Lower leg skin (tissue), 4 donors: ENCODE results near the gene SELE. TPM values are rescaled to one million over a fixed set of nuclear protein-coding genes. Genes with fewer than 3 reads are reported as not detected.

Experiments used
- DNase-seq, 2 donors: peaks; one replicate each; pipeline ENCODE4 v3.0.0-alpha.2; 2019; ENCODE audit warnings: low spot score in 2 of 2
- H3K4me3 ChIP-seq: fragments of 200-600 bp; sonication (generic); 2 replicates; pipeline ENCODE4 v1.5.1; 2017; ENCODE audit warnings: mild to moderate bottlenecking, low read depth; ENCODE audit not compliant: poor library complexity, severe bottlenecking
- CTCF ChIP-seq, 3 donors: fragments of 450-650 bp; IDR thresholded peaks; one replicate each; pipeline ENCODE4 v1.5.1; 2016; ENCODE audit warnings: antibody characterized with exemption in 3 of 3, mild to moderate bottlenecking in 3 of 3, moderate library complexity in 2 of 3
- POLR2A ChIP-seq, 2 donors: fragments of 450-650 bp; IDR thresholded peaks; one replicate each; pipeline ENCODE4 v1.6.1; 2016 to 2017; ENCODE audit warnings: antibody characterized with exemption in 2 of 2, mild to moderate bottlenecking in 1 of 2, moderate library complexity in 1 of 2
- WGBS, 2 donors: methylation state at CpG; one replicate each; pipeline ENCODE4 v1.1.5; 2018; 5-methylcytosine and 5-hydroxymethylcytosine counted together
- intact Hi-C: fragments of 100-400 bp; cut with DNase I; formaldehyde crosslinking; loops from one replicate; pipeline ENCODE4 v1.15.0; 2023; ENCODE audit warnings: low total_unique reads
- total RNA-seq, 4 donors: library from RNA; depleted of rRNA; stranded (reverse); fragments of >200 nt; gene quantifications; one replicate each; pipeline ENCODE4 v1.1.0, GENCODE V29; 2016

SELE gene
- total RNA-seq, 4 donors from 2014 or later = 0.21 to 2.6 TPM; not detected in 2

- no peak for DNase-seq
- H3K4me3 ChIP-seq = no peak overlapping the region
- TF ChIP-seq POLR2A (IDR thresholded peaks at IDR 0.05) (no peak), CTCF (IDR thresholded peaks at IDR 0.05) (no peak)
- intact Hi-C loops = no loop called here
- WGBS, 2 donors = 69 to 79% methylated on average over 9 of the region's 9 CpGs
Observed at GRCh38 chr1:169707912-169708604, 25.8 kb downstream of the SELE start.

GRCh38 chr1:169704797-169705196 is 29.1 kb downstream of the SELE start:
- 79 to 89% methylated on average over 2 of the region's 2 CpGs for WGBS, 2 donors
- no peak overlapping the region for H3K4me3 ChIP-seq
- intact Hi-C loops = no loop called here
- TF ChIP-seq POLR2A (IDR thresholded peaks at IDR 0.05) = no peak
- TF ChIP-seq CTCF (IDR thresholded peaks at IDR 0.05) = no peak
- no peak for DNase-seq

- WGBS, 2 donors = 68 to 73% methylated on average over 2 of the region's 2 CpGs
- no peak overlapping the region for H3K4me3 ChIP-seq
- TF ChIP-seq CTCF (IDR thresholded peaks at IDR 0.05) (no peak), POLR2A (IDR thresholded peaks at IDR 0.05) (no peak)
- no peak for DNase-seq
- intact Hi-C loops = no loop called here
Observed at GRCh38 chr1:169701261-169702005, 32.4 kb downstream of the SELE start.

- H3K4me3 ChIP-seq = no peak overlapping the region
- no peak for DNase-seq
- TF ChIP-seq CTCF (IDR thresholded peaks at IDR 0.05) (no peak), POLR2A (IDR thresholded peaks at IDR 0.05) (no peak)
- intact Hi-C loops = no loop called here
- 48 to 50% methylated on average over 3 of the region's 3 CpGs for WGBS, 2 donors
Observed at GRCh38 chr1:169699707-169700106, 34.2 kb downstream of the SELE start.

GRCh38 chr1:169698976-169699375 is 34.9 kb downstream of the SELE start:
- TF ChIP-seq CTCF (IDR thresholded peaks at IDR 0.05) = no peak
- TF ChIP-seq POLR2A (IDR thresholded peaks at IDR 0.05) = no peak
- intact Hi-C loops = no loop called here
- 71 to 75% methylated on average over 3 of the region's 3 CpGs for WGBS, 2 donors

More at GRCh38 chr1:169698976-169699375, 34.9 kb downstream of the SELE start:
- no peak overlapping the region for H3K4me3 ChIP-seq
- no peak for DNase-seq
